Lung microvascular endothelial cell (primary cell): ENCODE results near the gene LAP3. TPM values are rescaled to one million over a fixed set of nuclear protein-coding genes. Genes with fewer than 3 reads are reported as not detected.

Experiments
- total RNA-seq: library from RNA; depleted of rRNA; stranded (reverse); fragments of >200 nt; gene quantifications from 2 replicates; pipeline ENCODE4 v1.2.1, GENCODE V29; 2014

Gene LAP3
- total RNA-seq, 1 donor from 2014 or later: 174 TPM

Other genes starting within 250 kb of the LAP3 start
- gene QDPR, start 65.1 kb upstream of the LAP3 start, total RNA-seq: 10.5 and 12.7 TPM in 2 replicates
- not detected in 2 replicates for gene CLRN2, start 62.0 kb upstream of the LAP3 start, total RNA-seq
- 13.7 and 23.2 TPM in 2 replicates for gene MED28, start 37.4 kb downstream of the LAP3 start, total RNA-seq
- gene FAM184B, start 204.4 kb downstream of the LAP3 start, total RNA-seq: not detected in 2 replicates
- 13.3 and 19.0 TPM in 2 replicates for gene DCAF16, start 233.6 kb downstream of the LAP3 start, total RNA-seq
- 4.0 and 14.8 TPM in 2 replicates for gene NCAPG, start 233.8 kb downstream of the LAP3 start, total RNA-seq